T47D (cell line): ENCODE results near the gene SEPTIN8.

Source experiments
- DNase-seq, 2 experiments: peaks; one replicate each; pipeline versions ENCODE4 v3.0.0 to v3.0.0-alpha.2; 2011 to 2012; ENCODE audit warnings: low read depth in 1 of 2, low spot score in 1 of 2
- JUND ChIP-seq: IDR thresholded peaks from 2 replicates; pipeline ENCODE4 v1.6.1; 2012; ENCODE audit warnings: low read depth
- in situ Hi-C: cut with HindIII; loops from 2 replicates; pipeline ENCODE4 v1.10.0; 2016; ENCODE audit warnings: low sequenced_read_pairs, low pct_unique_long_range_greater_than_20kb

Gene SEPTIN8

DNA sequence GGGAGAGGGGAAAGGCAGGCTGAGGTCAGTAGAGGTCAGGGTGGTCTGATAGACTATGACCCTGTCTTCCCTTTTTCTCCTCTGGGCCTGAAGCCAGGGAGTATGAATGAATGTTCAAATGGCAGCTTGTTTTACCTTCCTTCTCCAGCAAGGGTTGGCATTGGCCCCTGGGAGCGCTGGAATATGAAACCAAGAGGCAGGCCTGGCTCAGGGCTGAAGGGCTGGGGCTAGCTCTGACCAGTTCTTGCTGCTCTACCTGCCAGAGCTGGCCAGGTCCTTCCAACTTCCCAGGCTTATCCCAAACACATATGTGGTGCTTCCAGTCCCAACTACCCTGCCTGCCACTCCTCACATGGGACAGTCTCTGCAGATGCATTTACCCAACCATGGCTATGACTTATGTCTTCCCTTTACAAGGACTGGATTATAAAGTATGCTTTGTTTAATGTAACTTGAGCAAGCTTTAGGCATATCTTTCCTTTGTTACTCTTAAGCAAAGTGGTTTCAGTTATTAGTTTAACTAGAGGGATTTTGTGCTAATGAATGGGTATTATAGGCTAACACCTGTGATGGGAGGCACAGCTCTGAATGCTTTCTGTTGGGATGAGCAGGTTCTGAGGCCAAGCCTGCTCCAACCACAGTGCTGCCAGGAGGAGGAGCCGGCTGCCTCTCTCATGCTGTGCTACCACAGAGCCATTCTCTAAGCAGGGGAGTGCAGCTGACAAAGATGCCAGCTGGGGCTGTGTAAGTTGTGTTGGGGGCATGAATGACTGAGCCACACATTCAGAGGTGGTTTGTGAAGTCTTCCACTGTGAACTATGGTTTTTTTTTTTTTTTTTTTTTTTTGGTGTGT is 23.7 kb downstream of the SEPTIN8 start:
- peak in 1 of 2 experiments; percentile 67 for DNase-seq
- TF ChIP-seq JUND = no peak
- in situ Hi-C loops = no loop called here

- in situ Hi-C loops = no loop called here
- DNase-seq = no peak
- TF ChIP-seq JUND = no peak
Observed at GRCh38 chr5:132752581-132753125, 24.4 kb downstream of the SEPTIN8 start.

DNA sequence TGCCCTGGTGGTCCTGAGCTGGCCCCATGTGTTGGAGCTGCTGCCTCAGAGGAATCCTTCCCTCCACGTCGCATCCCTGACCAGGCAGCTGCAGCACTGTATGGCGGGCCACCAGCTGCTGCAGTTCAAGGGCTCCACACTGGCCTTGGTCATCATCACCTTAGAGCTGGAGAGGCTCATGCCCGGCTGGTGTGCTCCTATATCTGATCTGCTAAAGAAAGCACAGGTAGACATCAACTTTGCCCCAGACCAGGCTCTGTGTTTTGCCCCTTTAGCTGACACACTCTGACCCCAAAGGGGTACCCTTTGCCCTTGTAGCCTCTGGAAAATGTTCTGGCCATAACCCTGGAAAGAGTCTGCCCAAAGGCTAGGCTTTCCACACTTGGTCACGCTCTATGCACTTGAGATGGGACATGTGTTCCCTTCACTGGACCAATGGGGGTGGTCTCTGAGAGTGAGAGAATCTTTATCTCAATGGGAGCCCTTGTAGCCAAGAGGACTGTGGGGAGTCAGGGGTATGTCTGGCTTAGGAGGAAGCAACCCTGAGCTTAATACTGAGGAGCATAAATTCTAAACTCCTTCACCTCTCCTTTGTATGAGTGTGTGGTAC is 25.0 kb downstream of the SEPTIN8 start:
- in situ Hi-C loops = no loop called here

GRCh38 chr5:132751444-132751843 is 25.6 kb downstream of the SEPTIN8 start:
- in situ Hi-C loops = no loop called here
- no peak for DNase-seq
- TF ChIP-seq JUND = no peak

More for the DNA sequence above, 25.0 kb downstream of the SEPTIN8 start:
- DNase-seq = no peak
- no peak for TF ChIP-seq JUND

DNA sequence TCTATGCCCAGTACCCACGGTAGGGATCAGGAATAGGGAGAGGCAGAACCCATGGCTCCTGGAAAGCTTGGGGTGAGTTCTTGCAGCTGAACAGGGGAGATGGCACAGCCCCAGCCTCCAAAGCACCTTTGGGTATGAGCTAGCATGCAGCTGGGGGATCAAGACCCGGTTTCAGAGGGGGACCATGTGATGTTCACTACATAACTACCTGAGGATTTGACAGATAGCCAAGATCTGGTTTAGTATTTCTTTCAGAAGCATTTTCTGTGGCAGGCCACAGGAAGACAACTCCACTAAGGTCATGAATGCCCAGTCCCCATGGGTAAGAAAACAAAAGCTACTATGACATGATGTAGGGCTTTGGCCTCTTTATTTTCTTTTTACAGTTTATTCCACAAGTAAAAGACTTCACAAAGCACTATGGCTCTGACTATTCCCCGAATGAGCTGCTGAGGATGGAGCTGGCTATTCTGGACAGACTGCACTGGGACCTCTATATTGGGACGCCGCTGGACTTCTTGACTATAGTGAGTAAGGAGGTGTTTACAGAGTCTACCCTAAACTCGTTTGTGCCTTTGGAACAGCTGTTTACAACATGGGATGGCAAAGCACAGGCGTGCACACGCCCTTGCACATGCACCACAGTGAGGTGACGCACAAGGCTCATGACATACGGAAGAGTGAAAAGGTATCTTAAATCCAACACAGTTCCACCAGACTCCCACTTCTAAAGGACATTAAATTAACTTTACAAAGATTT is 26.4 kb downstream of the SEPTIN8 start:
- no peak for TF ChIP-seq JUND
- DNase-seq = no peak
- in situ Hi-C loops = no loop called here

DNA sequence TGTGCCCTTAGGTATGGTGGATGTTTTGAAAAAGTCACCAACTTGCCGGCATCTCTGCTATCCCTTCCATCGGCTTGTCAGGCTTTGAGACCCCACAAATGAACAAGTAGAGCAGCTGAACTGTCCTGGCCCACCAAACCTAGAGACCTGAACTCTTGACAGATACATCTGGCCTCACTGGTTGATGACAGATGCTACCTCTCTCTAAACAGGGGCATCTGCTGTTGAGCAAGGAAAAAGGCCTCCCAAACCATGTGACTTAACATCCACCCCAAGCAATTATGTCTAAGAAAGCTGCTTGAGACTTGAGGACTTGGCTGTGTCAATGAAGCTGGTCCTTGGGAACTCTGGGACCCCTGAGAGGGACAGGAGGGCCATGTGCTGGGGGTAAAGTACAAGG is 27.5 kb downstream of the SEPTIN8 start:
- TF ChIP-seq JUND = no peak
- in situ Hi-C loops = no loop called here
- DNase-seq = no peak

DNA sequence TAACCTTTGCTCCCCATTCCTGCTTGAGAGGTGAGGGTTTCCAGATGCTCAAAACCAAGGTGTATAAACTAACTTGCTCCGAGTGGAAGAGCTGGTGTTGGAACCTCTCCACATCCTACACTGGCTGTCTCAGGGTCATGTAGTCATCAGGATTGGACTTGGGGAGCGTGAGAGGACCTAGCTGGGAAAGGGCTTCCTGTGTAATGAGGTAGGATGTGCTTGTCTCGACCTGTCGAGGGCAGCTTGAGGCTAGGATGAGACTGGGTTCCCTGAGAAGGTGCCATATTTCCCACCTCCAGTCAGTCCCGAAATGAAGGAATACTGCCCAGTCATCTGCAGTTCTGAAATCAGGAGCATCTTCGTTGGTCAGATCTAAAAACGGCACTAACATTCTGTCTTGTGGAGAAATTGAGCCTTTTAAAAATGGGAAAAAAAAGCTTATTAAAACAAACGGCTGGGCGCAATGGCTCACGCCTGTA is 28.5 kb downstream of the SEPTIN8 start:
- in situ Hi-C loops = no loop called here
- DNase-seq = no peak
- no peak for TF ChIP-seq JUND

DNA sequence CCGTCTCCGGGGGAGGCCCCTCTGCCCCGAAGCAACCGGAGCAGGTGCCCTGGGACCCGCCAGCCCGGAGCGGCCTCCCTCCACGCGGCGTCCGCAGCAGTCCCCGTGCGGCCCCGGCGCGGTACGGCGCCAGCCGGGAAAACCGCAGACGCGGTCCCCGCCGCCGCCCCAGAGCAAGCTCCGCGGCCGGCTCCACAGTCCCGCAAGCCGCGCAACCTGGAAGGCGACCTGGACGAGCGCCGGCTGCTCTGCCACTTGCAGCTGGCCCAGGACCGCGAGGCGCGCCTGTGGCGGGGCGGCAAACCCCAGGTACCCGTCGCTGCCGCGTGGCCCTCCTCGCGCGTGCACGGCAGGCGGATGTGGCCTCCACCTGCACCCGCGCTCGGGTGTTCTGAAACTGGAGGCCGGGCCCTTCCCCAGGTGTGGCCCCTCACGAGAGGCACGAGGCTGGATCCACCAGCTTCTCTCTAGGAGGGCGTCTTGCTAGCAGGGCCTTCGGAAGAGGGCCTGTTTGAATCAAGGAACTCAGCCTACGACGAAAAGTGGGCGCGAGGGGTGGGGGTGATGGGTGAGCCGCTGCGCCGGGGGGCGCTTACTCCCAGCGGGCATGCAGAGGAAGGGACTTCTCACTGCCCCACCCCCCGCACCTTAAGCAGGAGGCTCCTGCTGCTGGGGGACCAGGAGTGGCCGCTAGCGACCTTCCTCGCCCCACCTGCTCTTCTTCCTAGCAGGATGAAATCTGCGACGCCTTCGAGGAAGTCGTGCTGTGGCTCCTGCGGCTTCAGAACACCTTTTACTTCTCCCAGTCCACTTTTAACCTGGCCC is 29.2 kb downstream of the SEPTIN8 start:
- TF ChIP-seq JUND = no peak
- no peak for DNase-seq
- in situ Hi-C loops = no loop called here

DNA sequence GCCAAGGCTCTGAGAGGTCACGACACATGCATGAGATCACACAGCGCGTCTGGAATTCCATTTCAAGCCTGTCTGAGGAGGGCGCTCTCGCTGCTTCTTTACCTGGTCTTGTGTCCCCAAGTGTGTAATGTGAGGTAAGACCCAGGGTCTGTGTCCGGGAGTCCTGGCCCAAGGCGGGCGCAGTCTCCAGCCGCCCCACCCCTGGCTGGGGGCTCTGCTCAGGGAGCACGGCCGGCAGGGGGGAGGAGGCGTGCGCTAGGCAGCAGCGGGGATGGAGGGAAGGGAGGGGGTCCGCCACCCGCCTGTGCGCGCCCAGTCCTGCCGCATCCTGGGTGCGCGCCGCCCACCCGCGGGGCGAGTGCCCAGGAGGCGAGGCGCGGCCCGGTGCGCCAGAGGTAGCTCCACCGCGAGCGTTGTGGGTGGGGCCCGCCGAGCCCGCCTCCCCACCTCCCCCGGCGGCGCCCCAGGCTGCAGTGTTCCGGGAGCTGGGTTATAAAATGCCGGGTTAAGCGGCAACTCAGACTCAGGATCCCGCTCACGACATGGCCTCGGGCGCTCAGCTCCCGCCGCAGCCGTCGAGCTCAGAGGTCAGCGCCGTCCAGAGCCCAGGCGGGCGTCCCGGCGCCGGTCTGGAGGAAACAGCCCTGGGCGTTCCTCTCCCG is 30.0 kb downstream of the SEPTIN8 start, which contains the start of gene CCNI2:
Gene CCNI2, plus strand, starts transcription at position 473 of the 662 bp plus-strand sequence. Its CDS starts 70 bp downstream, at position 543.
- peak; percentile 68 to 71 for DNase-seq
- TF ChIP-seq JUND = no peak
- in situ Hi-C loops = no loop called here

- TF ChIP-seq JUND = no peak
- in situ Hi-C loops = no loop called here
- DNase-seq = no peak
Observed at GRCh38 chr5:132746592-132746953, 30.5 kb downstream of the SEPTIN8 start.

DNA sequence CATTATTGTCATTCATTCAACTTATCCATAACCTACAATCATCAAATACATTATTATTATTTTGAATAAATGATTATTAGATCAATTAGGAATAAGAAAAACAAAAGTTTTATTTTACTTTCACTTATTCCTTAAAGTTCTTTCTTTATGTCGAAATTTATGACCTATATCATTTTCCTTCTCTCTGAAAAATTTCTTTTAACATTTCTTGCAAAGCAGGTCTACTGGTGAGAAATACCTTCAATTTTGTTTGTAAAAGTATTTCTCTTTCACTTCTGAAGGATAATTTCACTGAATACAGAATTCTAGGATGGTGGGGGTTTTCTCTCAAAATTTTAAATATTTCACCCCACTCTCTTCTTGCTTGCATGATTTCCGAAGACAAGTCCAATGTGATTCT is 32.4 kb downstream of the SEPTIN8 start:
- in situ Hi-C loops = no loop called here
- DNase-seq = no peak
- no peak for TF ChIP-seq JUND
